Cardiac muscle cell (in vitro differentiated cells and primary cell): ENCODE results near the gene ITGB7. TPM values are rescaled to one million over a fixed set of nuclear protein-coding genes. Genes with fewer than 3 reads are reported as not detected.
"Not testable (repeated sequence)": the region's sequence is repeated elsewhere in the genome, so short reads cannot be mapped to it uniquely, and the experiment has no call there.

Experiments
- DNase-seq, 2 donors: peaks; one replicate each; pipeline versions ENCODE4 v3.0.0 to v3.0.0-alpha.2; 2010 to 2017; ENCODE audit warnings: low read depth in 1 of 2, low spot score in 1 of 2
- H3K27ac ChIP-seq: fragments of 200-600 bp; sonication (generic); 2 replicates; pipeline ENCODE4 v1.5.1; 2016
- H3K27me3 ChIP-seq: fragments of 200-600 bp; sonication (generic); 2 replicates; pipeline ENCODE4 v1.6.0; 2016; ENCODE audit warnings: control low read depth
- H3K36me3 ChIP-seq: fragments of 200-600 bp; sonication (generic); 2 replicates; pipeline ENCODE4 v1.5.1; 2016; ENCODE audit warnings: control low read depth
- H3K4me1 ChIP-seq: fragments of 200-600 bp; sonication (generic); 2 replicates; pipeline ENCODE4 v1.8.1; 2017; ENCODE audit warnings: low read depth, mild to moderate bottlenecking, mixed run types
- H3K4me3 ChIP-seq: fragments of 200-600 bp; sonication (generic); 2 replicates; pipeline ENCODE4 v1.5.1; 2016; ENCODE audit warnings: mild to moderate bottlenecking
- H3K9me3 ChIP-seq: fragments of 200-600 bp; sonication (generic); 2 replicates; pipeline ENCODE4 v1.5.1; 2017; ENCODE audit warnings: low read depth, mild to moderate bottlenecking, control low read depth
- polyA plus RNA-seq: library from polyadenylated mRNA; unstranded; fragments of >200 nt; fragmentation: Nextera tagmentation; extraction: Ambion mirVana; gene quantifications from 2 replicates; pipeline ENCODE4 v1.2.1, GENCODE V29; 2016
- total RNA-seq: library from RNA; depleted of rRNA; stranded (reverse); fragments of >200 nt; gene quantifications from 2 replicates; pipeline ENCODE4 v1.2.3, GENCODE V29; 2016
- TF ChIP-seq, protein P1 (sequence below): IDR thresholded peaks from 2 replicates; pipeline ENCODE4 v1.5.1; 2012; ENCODE audit warnings: low read depth, mild to moderate bottlenecking, low read length

Gene ITGB7
- total and polyA plus RNA-seq, 2 experiments from 2014 or later = 0.55 to 1.1 TPM

DNA sequence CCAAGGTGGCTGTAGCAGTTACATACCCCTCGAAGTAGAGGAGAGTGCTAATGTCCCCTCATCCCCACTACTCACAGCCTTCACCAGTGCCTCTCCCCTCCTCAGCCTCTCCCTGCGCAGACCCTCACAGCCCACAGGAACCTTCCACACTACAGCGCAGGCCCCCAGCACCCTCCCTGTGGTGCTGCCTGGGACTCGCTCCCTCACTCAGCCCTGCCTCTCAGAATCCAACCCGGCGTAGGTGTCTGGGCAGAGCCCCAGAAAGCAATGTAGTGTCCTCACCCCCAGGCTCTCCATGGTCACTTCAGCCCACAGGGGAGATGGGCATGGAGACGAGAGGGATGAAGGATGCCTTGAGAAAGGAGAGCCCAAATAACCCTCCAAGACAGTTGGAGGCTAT lies 37.4 kb downstream of the ITGB7 start:
- Histone ChIP-seq H3K4me3 (no peak overlapping the region), H3K27me3 (no peaks in the 10 kb centered on the region), H3K27ac (no peak overlapping the region), H3K4me1 (no peaks in the 10 kb centered on the region), H3K36me3 (no peaks in the 10 kb centered on the region), H3K9me3 (no peaks in the 10 kb centered on the region)
- TF ChIP-seq, protein P1, sequence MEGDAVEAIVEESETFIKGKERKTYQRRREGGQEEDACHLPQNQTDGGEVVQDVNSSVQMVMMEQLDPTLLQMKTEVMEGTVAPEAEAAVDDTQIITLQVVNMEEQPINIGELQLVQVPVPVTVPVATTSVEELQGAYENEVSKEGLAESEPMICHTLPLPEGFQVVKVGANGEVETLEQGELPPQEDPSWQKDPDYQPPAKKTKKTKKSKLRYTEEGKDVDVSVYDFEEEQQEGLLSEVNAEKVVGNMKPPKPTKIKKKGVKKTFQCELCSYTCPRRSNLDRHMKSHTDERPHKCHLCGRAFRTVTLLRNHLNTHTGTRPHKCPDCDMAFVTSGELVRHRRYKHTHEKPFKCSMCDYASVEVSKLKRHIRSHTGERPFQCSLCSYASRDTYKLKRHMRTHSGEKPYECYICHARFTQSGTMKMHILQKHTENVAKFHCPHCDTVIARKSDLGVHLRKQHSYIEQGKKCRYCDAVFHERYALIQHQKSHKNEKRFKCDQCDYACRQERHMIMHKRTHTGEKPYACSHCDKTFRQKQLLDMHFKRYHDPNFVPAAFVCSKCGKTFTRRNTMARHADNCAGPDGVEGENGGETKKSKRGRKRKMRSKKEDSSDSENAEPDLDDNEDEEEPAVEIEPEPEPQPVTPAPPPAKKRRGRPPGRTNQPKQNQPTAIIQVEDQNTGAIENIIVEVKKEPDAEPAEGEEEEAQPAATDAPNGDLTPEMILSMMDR = no peak
- DNase-seq = no peak

DNA sequence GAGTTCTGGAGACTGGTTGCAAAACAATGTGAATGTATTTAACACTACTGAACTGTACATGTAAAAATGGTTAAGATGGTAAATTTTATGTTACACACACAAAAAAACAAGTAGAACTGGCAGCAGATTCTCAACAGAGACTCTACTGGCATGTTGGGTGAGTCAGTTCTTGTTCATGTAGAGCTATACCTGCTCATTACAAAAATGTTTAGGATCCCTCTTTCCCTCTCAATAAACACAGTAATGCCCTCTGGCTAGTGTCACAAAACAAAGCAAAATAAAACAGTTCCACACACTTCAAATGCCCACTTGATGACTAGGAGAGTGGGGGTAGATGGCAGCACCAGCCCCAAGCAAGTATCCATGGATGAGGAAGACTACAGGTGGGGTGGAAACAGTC lies 40.2 kb downstream of the ITGB7 start:
- H3K9me3 ChIP-seq = no peaks in the 10 kb centered on the region
- no peaks in the 10 kb centered on the region for H3K27me3 ChIP-seq
- H3K4me1 ChIP-seq = no peaks in the 10 kb centered on the region
- TF ChIP-seq, protein P1 = no peak
- no peak overlapping the region for H3K4me3 ChIP-seq
- H3K27ac ChIP-seq = no peak overlapping the region
- no peaks in the 10 kb centered on the region for H3K36me3 ChIP-seq
- DNase-seq = no peak

DNA sequence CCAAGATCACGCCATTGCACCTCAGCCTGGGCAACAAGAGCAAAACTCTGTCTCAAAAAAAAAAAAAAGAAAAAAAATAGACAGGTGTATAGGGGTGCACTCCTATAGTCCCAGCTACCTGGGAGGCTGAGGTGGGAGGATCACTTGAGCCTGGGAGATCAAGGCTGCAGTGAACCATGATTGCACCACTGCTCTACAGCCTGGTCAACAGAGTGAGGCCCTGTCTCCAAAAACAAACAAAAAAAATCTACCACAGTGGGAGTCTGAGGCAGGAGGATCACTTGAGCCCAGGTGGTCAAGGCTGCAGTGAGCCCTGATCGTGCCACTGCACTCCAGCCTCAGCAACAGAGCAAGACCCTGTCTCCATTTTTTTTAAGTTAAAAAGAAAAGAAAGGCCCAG lies 44.0 kb downstream of the ITGB7 start:
- not testable (repeated sequence) for H3K36me3 ChIP-seq, DNase-seq, H3K4me1 ChIP-seq, H3K4me3 ChIP-seq, H3K27ac ChIP-seq, H3K27me3 ChIP-seq, H3K9me3 ChIP-seq

DNA sequence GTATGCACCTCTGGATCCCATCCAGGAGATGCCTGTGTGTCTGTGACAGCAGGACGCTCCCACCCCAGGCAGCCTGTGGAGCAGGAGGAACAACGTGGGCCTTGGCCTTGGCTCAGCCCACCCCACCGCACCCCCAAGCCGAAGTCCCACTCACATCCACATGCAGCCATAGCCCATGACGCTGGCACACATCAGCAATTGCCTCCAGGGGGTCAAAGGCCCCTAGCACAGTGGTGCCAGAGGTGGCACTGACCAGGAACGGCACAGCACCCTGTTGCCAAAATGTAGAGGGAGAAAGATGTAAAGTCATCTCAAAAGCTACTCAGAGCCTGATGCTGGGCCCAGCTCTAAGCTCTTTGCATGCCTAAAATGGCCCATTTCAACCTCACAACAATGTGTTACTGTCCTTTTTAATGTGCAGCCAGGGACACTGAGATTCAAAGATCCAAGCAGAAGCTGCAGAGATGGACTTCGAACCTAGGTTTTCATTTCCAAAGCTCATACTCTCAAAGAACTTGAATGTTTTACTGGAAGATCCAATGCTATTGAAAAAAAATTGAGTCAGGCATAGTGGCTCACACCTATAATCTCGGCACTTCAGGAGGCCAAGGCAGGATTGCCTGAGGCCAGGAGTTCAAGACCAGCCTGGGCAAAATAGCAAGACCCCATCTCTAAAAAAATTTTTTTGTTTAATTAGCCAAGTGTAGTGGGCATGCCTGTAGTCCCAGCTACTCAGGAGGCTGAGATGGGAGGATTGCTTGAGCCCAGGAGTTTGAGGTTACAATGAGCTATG lies 45.7 kb downstream of the ITGB7 start:
- Histone ChIP-seq H3K27me3 (no peaks in the 10 kb centered on the region), H3K9me3 (no peaks in the 10 kb centered on the region), H3K27ac (no peak overlapping the region), H3K36me3 (no peaks in the 10 kb centered on the region), H3K4me1 (no peaks in the 10 kb centered on the region), H3K4me3 (no peak overlapping the region)
- DNase-seq = no peak
- TF ChIP-seq, protein P1 = no peak

DNA sequence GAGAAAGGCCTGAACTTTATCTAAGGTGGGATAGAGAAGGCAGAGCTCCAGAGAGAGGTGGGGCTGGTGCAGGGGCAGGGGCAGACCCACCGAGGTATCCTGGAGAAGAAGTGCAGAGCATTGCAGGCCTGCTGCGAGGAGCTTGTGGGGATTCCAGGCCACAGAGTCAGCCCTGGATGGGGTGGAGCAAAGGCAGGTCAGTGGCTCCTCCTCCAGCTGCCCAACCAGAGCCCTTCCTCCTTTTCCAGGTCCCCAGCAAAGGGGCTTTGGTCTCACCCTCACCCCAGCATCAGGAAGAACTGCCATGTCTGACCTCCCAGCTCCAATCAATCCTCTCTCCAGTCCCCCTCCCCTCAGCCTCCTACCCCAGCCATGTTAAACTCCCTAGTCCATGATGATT lies 46.4 kb downstream of the ITGB7 start:
- H3K9me3 ChIP-seq = no peaks in the 10 kb centered on the region
- no peak overlapping the region for H3K4me3 ChIP-seq
- no peaks in the 10 kb centered on the region for H3K27me3 ChIP-seq
- no peaks in the 10 kb centered on the region for H3K4me1 ChIP-seq
- H3K36me3 ChIP-seq = no peaks in the 10 kb centered on the region
- no peak for DNase-seq
- TF ChIP-seq, protein P1 = no peak
- no peak overlapping the region for H3K27ac ChIP-seq

DNA sequence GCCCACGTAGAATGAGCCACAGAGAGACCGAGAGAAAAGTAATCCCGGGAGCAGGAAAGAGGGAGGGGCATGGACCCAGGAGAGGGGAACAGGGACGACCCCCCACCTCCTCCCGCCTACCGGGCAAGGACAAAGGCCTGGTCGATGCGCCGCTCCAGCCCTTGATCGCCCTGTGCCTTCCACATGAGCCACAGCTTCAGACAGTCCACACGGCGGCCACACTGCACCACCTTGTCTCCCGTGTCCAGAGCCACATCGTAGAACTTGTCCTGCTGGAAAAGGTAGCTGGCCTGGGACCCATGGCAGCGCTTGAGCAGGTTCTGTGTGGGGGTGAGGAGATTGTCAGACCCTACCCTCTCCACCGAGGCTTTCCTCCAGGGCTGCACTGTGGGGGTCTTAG lies 47.1 kb downstream of the ITGB7 start:
- Histone ChIP-seq H3K27ac (no peak overlapping the region), H3K36me3 (no peaks in the 10 kb centered on the region), H3K27me3 (no peaks in the 10 kb centered on the region), H3K4me1 (no peaks in the 10 kb centered on the region), H3K9me3 (no peaks in the 10 kb centered on the region), H3K4me3 (no peak overlapping the region)
- no peak for DNase-seq
- TF ChIP-seq, protein P1 = no peak
